WTC11 (cell line): Measurements from ENCODE around the gene ARRDC3. TPM values are rescaled to one million over a fixed set of nuclear protein-coding genes. Genes with fewer than 3 reads are reported as not detected.
A peak's percentile ranks its signal among the peaks of the same experiment; 100 is the strongest.

Experiments
- ATAC-seq: fragments of 200-7000 bp; cut with Tn5 transposase; 2 replicates; pipeline ENCODE4 v1.10.0; 2021; ENCODE audit warnings: mild to moderate bottlenecking, moderate library complexity
- CTCF ChIA-PET: fragments of 300-600 bp; sonication (Branson Sonifier 250); formaldehyde crosslinking; loops from one replicate; lab custom pipeline; 2021; ENCODE audit warnings: antibody characterized with exemption; lab: Charles Lee
- POLR2A ChIA-PET: fragments of 350-600 bp; sonication (Branson Sonifier 250); formaldehyde crosslinking; loops from one replicate; lab custom pipeline; 2021; ENCODE audit warnings: antibody characterized with exemption; lab: Charles Lee
- DNase-seq: peaks from one replicate; pipeline ENCODE4 v3.0.0; 2021; ENCODE audit warnings: low spot score
- H3K27ac Mint-ChIP-seq: 2 replicates; pipeline ENCODE4 v1.8.0; 2021; ENCODE audit warnings: mixed read lengths
- H3K27me3 Mint-ChIP-seq: 2 replicates; pipeline ENCODE4 v1.8.0; 2021; ENCODE audit warnings: low read depth, mild to moderate bottlenecking, moderate library complexity, mixed read lengths
- H3K36me3 Mint-ChIP-seq: 2 replicates; pipeline ENCODE4 v1.8.0; 2021; ENCODE audit warnings: mixed read lengths
- H3K4me1 Mint-ChIP-seq: 2 replicates; pipeline ENCODE4 v1.8.0; 2022; ENCODE audit warnings: mixed read lengths
- H3K4me3 Mint-ChIP-seq: 2 replicates; pipeline ENCODE4 v1.8.0; 2021; ENCODE audit warnings: mild to moderate bottlenecking, moderate library complexity, mixed read lengths
- H3K9me3 Mint-ChIP-seq: 2 replicates; pipeline ENCODE4 v1.8.0; 2021; ENCODE audit warnings: mixed read lengths
- AR ChIP-seq: fragments of 250-450 bp; sonication (Bioruptor Pico); IDR thresholded peaks from 2 replicates; pipeline ENCODE4 v1.9.0; 2021; ENCODE audit warnings: mild to moderate bottlenecking
- GABPB1 ChIP-seq: sonication (generic); formaldehyde crosslinking; IDR thresholded peaks from 2 replicates; pipeline ENCODE4 v1.8.1; 2023; ENCODE audit warnings: mild to moderate bottlenecking, missing genetic modification reagents
- GRHL2 ChIP-seq: fragments of 250-450 bp; sonication (Bioruptor Pico); IDR thresholded peaks from 2 replicates; pipeline ENCODE4 v1.8.0; 2022; ENCODE audit warnings: mild to moderate bottlenecking, moderate library complexity; ENCODE audit not compliant: insufficient replicate concordance, severe bottlenecking
- HMGA2 ChIP-seq: fragments of 250-450 bp; sonication (Bioruptor Pico); IDR thresholded peaks from 2 replicates; pipeline ENCODE4 v1.4.0; 2021; ENCODE audit warnings: mild to moderate bottlenecking, moderate library complexity
- HMGXB4 ChIP-seq: sonication (generic); formaldehyde crosslinking; IDR thresholded peaks from 2 replicates; pipeline ENCODE4 v1.8.1; 2023; ENCODE audit warnings: mild to moderate bottlenecking, moderate library complexity, missing genetic modification reagents
- JUN ChIP-seq: sonication (generic); formaldehyde crosslinking; IDR thresholded peaks from 2 replicates; pipeline ENCODE4 v1.8.0; 2023; ENCODE audit warnings: mild to moderate bottlenecking, missing genetic modification reagents
- MYBL2 ChIP-seq: sonication (generic); formaldehyde crosslinking; IDR thresholded peaks from 2 replicates; pipeline ENCODE4 v1.8.1; 2023; ENCODE audit warnings: mild to moderate bottlenecking, moderate library complexity, missing genetic modification reagents
- NFATC4 ChIP-seq: fragments of 250-450 bp; sonication (Bioruptor Pico); IDR thresholded peaks from 2 replicates; pipeline ENCODE4 v1.9.0; 2021; ENCODE audit warnings: mild to moderate bottlenecking
- NR1H2 ChIP-seq: sonication (generic); formaldehyde crosslinking; IDR thresholded peaks from 2 replicates; pipeline ENCODE4 v1.9.0; 2021; ENCODE audit warnings: mild to moderate bottlenecking, moderate library complexity, missing genetic modification reagents
- SOX15 ChIP-seq: fragments of 250-450 bp; sonication (Bioruptor Pico); IDR thresholded peaks from 2 replicates; pipeline ENCODE4 v1.9.0; 2021; ENCODE audit warnings: mild to moderate bottlenecking
- TP53 ChIP-seq: sonication (generic); formaldehyde crosslinking; IDR thresholded peaks from 2 replicates; pipeline ENCODE4 v1.8.1; 2023; ENCODE audit warnings: mild to moderate bottlenecking, missing genetic modification reagents
- ZNF396 ChIP-seq: fragments of 250-450 bp; sonication (Bioruptor Pico); IDR thresholded peaks from 2 replicates; pipeline ENCODE4 v1.8.0; 2021; ENCODE audit warnings: mild to moderate bottlenecking, moderate library complexity, borderline replicate concordance
- total RNA-seq: library from RNA; stranded (reverse); gene quantifications from 3 replicates; pipeline ENCODE4 v1.2.3, GENCODE V29; 2021
- TF ChIP-seq, protein P1 (sequence below): sonication (generic); formaldehyde crosslinking; IDR thresholded peaks from 2 replicates; pipeline ENCODE4 v1.8.1; 2022; ENCODE audit warnings: missing genetic modification reagents, borderline replicate concordance
- TF ChIP-seq, protein P2 (sequence below): sonication (generic); formaldehyde crosslinking; IDR thresholded peaks from 2 replicates; pipeline ENCODE4 v1.8.1; 2022; ENCODE audit warnings: mild to moderate bottlenecking, moderate library complexity, missing genetic modification reagents
- TF ChIP-seq, protein P3 (sequence below): sonication (generic); formaldehyde crosslinking; IDR thresholded peaks from 2 replicates; pipeline ENCODE4 v1.8.1; 2023; ENCODE audit warnings: mild to moderate bottlenecking, missing genetic modification reagents, borderline replicate concordance
- TF ChIP-seq, protein P4 (sequence below): fragments of 200-600 bp; IDR thresholded peaks from 2 replicates; pipeline ENCODE4 v1.8.0; 2022; ENCODE audit warnings: antibody characterized with exemption
- TF ChIP-seq, protein P5 (sequence below): fragments of 250-450 bp; sonication (Bioruptor Pico); conservative IDR thresholded peaks from 2 replicates; pipeline ENCODE4 v1.9.0; 2021; ENCODE audit warnings: mild to moderate bottlenecking

The ARRDC3 gene
- total RNA-seq, 1 experiment from 2014 or later, result 10.3 TPM

- Mint-ChIP-seq H3K36me3 (no peaks in the 10 kb centered on the region), H3K4me1 (peaks cover 22% of the 10 kb centered on the region), H3K27me3 (no peaks in the 10 kb centered on the region), H3K9me3 (no peaks in the 10 kb centered on the region), H3K4me3 (no peak overlapping the region), H3K27ac (no peak overlapping the region)
- ChIA-PET POLR2A (no interaction called here), CTCF (no interaction called here)
- no peak for ATAC-seq
- no peak for DNase-seq
- TF ChIP-seq, protein P1, sequence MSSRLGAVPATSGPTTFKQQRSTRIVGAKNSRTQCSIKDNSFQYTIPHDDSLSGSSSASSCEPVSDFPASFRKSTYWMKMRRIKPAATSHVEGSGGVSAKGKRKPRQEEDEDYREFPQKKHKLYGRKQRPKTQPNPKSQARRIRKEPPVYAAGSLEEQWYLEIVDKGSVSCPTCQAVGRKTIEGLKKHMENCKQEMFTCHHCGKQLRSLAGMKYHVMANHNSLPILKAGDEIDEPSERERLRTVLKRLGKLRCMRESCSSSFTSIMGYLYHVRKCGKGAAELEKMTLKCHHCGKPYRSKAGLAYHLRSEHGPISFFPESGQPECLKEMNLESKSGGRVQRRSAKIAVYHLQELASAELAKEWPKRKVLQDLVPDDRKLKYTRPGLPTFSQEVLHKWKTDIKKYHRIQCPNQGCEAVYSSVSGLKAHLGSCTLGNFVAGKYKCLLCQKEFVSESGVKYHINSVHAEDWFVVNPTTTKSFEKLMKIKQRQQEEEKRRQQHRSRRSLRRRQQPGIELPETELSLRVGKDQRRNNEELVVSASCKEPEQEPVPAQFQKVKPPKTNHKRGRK (CRISPR knock-in tag), result no peak
- TF ChIP-seq, protein P2, sequence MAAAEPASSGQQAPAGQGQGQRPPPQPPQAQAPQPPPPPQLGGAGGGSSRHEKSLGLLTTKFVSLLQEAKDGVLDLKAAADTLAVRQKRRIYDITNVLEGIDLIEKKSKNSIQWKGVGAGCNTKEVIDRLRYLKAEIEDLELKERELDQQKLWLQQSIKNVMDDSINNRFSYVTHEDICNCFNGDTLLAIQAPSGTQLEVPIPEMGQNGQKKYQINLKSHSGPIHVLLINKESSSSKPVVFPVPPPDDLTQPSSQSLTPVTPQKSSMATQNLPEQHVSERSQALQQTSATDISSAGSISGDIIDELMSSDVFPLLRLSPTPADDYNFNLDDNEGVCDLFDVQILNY, result no peak
- TF ChIP-seq NFATC4 (CRISPR knock-in tag) (no peak), JUN (CRISPR knock-in tag) (no peak), SOX15 (CRISPR knock-in tag) (no peak), HMGA2 (CRISPR knock-in tag) (peak; percentile 99), ZNF396 (CRISPR knock-in tag) (no peak), GRHL2 (CRISPR knock-in tag) (no peak)
- TF ChIP-seq, protein P3, sequence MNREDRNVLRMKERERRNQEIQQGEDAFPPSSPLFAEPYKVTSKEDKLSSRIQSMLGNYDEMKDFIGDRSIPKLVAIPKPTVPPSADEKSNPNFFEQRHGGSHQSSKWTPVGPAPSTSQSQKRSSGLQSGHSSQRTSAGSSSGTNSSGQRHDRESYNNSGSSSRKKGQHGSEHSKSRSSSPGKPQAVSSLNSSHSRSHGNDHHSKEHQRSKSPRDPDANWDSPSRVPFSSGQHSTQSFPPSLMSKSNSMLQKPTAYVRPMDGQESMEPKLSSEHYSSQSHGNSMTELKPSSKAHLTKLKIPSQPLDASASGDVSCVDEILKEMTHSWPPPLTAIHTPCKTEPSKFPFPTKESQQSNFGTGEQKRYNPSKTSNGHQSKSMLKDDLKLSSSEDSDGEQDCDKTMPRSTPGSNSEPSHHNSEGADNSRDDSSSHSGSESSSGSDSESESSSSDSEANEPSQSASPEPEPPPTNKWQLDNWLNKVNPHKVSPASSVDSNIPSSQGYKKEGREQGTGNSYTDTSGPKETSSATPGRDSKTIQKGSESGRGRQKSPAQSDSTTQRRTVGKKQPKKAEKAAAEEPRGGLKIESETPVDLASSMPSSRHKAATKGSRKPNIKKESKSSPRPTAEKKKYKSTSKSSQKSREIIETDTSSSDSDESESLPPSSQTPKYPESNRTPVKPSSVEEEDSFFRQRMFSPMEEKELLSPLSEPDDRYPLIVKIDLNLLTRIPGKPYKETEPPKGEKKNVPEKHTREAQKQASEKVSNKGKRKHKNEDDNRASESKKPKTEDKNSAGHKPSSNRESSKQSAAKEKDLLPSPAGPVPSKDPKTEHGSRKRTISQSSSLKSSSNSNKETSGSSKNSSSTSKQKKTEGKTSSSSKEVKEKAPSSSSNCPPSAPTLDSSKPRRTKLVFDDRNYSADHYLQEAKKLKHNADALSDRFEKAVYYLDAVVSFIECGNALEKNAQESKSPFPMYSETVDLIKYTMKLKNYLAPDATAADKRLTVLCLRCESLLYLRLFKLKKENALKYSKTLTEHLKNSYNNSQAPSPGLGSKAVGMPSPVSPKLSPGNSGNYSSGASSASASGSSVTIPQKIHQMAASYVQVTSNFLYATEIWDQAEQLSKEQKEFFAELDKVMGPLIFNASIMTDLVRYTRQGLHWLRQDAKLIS (CRISPR knock-in tag), result no peak
Measured at GRCh38 chr5:91359962-91360609, 23.0 kb downstream of the ARRDC3 start.

- H3K36me3 Mint-ChIP-seq, result no peaks in the 10 kb centered on the region
- no peak overlapping the region for H3K4me3 Mint-ChIP-seq
- ChIA-PET CTCF (interaction anchor here (1.5 kb wide), 1 partner anchor 27 kb away, joined by 5 read pairs; no protein-coding TSS in a partner anchor), POLR2A (interaction anchor here (1.2 kb wide), 1 partner anchor 23 kb away, joined by 3 read pairs; no protein-coding TSS in a partner anchor)
- no peak overlapping the region for H3K27ac Mint-ChIP-seq
- ATAC-seq, result no peak
- DNase-seq, result no peak
- H3K27me3 Mint-ChIP-seq, result no peaks in the 10 kb centered on the region
- peaks cover 22% of the 10 kb centered on the region for H3K4me1 Mint-ChIP-seq
- H3K9me3 Mint-ChIP-seq, result no peaks in the 10 kb centered on the region
- TF ChIP-seq JUN (CRISPR knock-in tag) (no peak), GABPB1 (CRISPR knock-in tag) (no peak), HMGXB4 (CRISPR knock-in tag) (no peak), NR1H2 (no peak), MYBL2 (no peak), AR (CRISPR knock-in tag) (no peak), TP53 (CRISPR knock-in tag) (no peak)
- TF ChIP-seq, protein P4, sequence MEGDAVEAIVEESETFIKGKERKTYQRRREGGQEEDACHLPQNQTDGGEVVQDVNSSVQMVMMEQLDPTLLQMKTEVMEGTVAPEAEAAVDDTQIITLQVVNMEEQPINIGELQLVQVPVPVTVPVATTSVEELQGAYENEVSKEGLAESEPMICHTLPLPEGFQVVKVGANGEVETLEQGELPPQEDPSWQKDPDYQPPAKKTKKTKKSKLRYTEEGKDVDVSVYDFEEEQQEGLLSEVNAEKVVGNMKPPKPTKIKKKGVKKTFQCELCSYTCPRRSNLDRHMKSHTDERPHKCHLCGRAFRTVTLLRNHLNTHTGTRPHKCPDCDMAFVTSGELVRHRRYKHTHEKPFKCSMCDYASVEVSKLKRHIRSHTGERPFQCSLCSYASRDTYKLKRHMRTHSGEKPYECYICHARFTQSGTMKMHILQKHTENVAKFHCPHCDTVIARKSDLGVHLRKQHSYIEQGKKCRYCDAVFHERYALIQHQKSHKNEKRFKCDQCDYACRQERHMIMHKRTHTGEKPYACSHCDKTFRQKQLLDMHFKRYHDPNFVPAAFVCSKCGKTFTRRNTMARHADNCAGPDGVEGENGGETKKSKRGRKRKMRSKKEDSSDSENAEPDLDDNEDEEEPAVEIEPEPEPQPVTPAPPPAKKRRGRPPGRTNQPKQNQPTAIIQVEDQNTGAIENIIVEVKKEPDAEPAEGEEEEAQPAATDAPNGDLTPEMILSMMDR, result no peak
- TF ChIP-seq, protein P5, sequence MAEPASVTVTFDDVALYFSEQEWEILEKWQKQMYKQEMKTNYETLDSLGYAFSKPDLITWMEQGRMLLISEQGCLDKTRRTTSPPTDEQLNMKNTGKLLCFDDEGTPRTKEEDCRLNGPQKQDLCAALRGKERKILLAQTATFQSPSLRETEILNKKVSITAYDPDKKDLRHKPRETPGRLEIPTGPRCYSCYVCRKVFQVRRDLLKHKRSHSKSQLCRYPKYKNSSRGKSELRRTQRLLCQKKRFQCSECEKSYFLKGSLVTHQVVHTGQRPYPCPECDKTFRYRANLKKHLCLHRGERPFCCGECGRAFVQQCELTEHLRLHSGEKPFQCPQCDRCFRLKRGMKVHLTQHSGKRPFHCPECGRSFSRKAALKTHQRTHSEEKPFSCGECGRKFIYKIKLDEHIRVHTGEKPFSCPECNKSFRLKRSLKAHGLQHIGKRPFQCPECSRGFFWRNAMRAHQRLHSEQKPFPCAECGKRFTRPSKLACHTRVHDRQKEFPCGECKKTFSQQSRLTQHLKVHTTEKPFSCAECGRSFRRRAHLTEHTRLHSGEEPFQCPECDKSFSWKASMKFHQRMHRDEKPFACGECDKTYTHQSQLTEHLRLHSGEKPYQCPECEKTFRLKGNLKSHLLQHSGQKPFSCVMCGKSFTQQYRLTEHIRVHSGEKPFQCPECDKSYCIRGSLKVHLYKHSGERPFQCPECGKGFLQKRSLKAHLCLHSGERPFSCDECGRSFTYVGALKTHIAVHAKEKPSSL, result no peak
Measured at GRCh38 chr5:91357806-91358205, 25.3 kb downstream of the ARRDC3 start.
